ENCODE data around the gene JPH3.

Gene JPH3

GRCh38 chr16:87740909-87741424 is 138.7 kb downstream of the JPH3 start:
- no peak for DNase-seq (ENCODE audit: low read depth in 2 of 2)

- DNase-seq (ENCODE audit: low read depth in 2 of 2) = no peak
These were observed 139.6 kb downstream of the JPH3 start for GRCh38 chr16:87741700-87742415.

GRCh38 chr16:87742781-87743490 is 140.6 kb downstream of the JPH3 start:
- no peak for DNase-seq (ENCODE audit: low read depth in 2 of 2)

- no peak for DNase-seq (ENCODE audit: low read depth in 2 of 2)
These were observed 142.6 kb downstream of the JPH3 start for GRCh38 chr16:87744750-87745514.

GRCh38 chr16:87746178-87746577 is 143.9 kb downstream of the JPH3 start:
- DNase-seq (ENCODE audit: low read depth in 2 of 2) = no peak

Data from stimulated activated CD4-positive, alpha-beta T cell treated with anti-CD3 and anti-CD28 coated beads, Interleukin-15, amount 100 ng/mL, for 48 hours (primary cell).